HEK293T (cell line): ENCODE data around the gene HOXB6.

Experiments
- ELF4 ChIP-seq: fragments of 450-650 bp; IDR thresholded peaks from 2 replicates; pipeline ENCODE4 v1.6.1; 2017; ENCODE audit warnings: antibody characterized with exemption
- LEF1 ChIP-seq: fragments of 450-650 bp; IDR thresholded peaks from 2 replicates; pipeline ENCODE4 v1.6.1; 2017; ENCODE audit warnings: mild to moderate bottlenecking, borderline replicate concordance

DNA sequence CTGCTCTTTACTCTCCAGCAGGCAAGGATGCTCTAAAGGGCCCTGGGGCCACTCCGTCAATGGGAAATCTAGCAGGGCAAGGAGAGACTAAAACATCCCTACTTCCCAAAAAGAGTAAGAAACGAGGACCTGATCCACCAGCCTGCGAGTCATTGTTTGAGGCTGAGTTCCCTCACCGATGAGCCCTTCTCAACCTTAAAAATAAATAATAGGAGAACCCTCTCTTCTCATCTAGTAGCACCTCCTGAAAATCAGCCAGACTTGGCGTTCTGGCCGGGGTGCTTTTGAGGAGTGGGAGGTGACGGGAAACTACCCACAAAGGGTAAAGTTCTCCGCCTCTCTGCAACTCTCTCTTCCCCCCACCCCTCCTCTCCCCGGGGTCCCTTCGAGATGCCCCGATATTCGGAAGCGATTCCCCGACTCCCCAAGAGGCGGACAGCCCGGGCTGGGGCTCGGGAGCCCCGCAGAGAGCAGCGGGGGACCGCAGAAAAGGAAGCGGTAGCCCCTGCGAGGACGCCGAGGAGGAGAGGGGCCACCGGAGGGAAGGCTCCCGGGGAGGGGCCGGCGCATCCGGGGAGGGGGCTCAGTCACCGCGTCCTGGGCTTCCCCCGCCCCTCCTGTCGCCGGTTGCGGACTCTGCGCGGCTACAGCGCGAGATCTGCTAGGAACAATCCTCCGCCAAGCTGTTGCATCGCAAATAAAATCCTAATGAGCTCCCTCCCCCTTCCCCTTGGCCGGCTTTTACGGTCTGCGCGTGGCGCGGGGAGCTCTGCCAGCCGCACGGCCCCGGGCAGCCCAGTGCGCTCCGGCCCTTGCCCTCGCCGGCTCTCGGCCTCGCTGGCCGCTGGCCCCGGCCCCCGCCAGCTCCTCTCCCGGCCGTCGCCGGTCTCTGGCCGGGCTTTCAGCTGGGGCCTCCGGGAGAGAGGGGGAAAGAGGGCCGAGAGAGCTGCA, 20.0 kb upstream of the HOXB6 start:
- no peak for TF ChIP-seq LEF1
- TF ChIP-seq ELF4: no peak
